ENCODE measurements around the gene HTR4.

HTR4 gene

GRCh38 chr5:148466236-148466580 is 188.1 kb downstream of the HTR4 start:
- no peaks in the 10 kb centered on the region for H3K36me3 ChIP-seq
- H3K27ac ChIP-seq: no peak overlapping the region
- H3K4me3 ChIP-seq (ENCODE audit: low read depth, low read length): no peak overlapping the region
- H3K9me3 ChIP-seq (ENCODE audit: severe bottlenecking): no peaks in the 10 kb centered on the region
- TF ChIP-seq CTCF (IDR thresholded peaks at IDR 0.05; ENCODE audit: low read depth, low read length): no peak
- H3K27me3 ChIP-seq (ENCODE audit: insufficient read depth, low read depth, severe bottlenecking): no peaks in the 10 kb centered on the region
- DNase-seq: no peak

- DNase-seq: no peak
- no peak overlapping the region for H3K27ac ChIP-seq
- H3K36me3 ChIP-seq: no peaks in the 10 kb centered on the region
- H3K4me3 ChIP-seq (ENCODE audit: low read depth, low read length): no peak overlapping the region
- H3K27me3 ChIP-seq (ENCODE audit: insufficient read depth, low read depth, severe bottlenecking): no peaks in the 10 kb centered on the region
- TF ChIP-seq CTCF (IDR thresholded peaks at IDR 0.05; ENCODE audit: low read depth, low read length): no peak
- H3K9me3 ChIP-seq (ENCODE audit: severe bottlenecking): no peaks in the 10 kb centered on the region
Measured at GRCh38 chr5:148465381-148466235, 188.7 kb downstream of the HTR4 start.

- no peaks in the 10 kb centered on the region for H3K36me3 ChIP-seq
- no peak for TF ChIP-seq CTCF (IDR thresholded peaks at IDR 0.05; ENCODE audit: low read depth, low read length)
- H3K9me3 ChIP-seq (ENCODE audit: severe bottlenecking): no peaks in the 10 kb centered on the region
- H3K4me3 ChIP-seq (ENCODE audit: low read depth, low read length): no peak overlapping the region
- H3K27ac ChIP-seq: no peak overlapping the region
- DNase-seq: no peak
- no peaks in the 10 kb centered on the region for H3K27me3 ChIP-seq (ENCODE audit: insufficient read depth, low read depth, severe bottlenecking)
Measured at GRCh38 chr5:148459669-148460068, 194.7 kb downstream of the HTR4 start.

GRCh38 chr5:148458036-148458888 is 196.1 kb downstream of the HTR4 start:
- Histone ChIP-seq H3K36me3 (no peaks in the 10 kb centered on the region), H3K27me3 (ENCODE audit: insufficient read depth, low read depth, severe bottlenecking) (no peaks in the 10 kb centered on the region), H3K9me3 (ENCODE audit: severe bottlenecking) (no peaks in the 10 kb centered on the region), H3K27ac (no peak overlapping the region), H3K4me3 (ENCODE audit: low read depth, low read length) (no peak overlapping the region)
- no peak for DNase-seq
- no peak for TF ChIP-seq CTCF (IDR thresholded peaks at IDR 0.05; ENCODE audit: low read depth, low read length)

GRCh38 chr5:148457183-148457620 is 197.1 kb downstream of the HTR4 start:
- no peak overlapping the region for H3K27ac ChIP-seq
- TF ChIP-seq CTCF (IDR thresholded peaks at IDR 0.05; ENCODE audit: low read depth, low read length): peak; percentile 31; the same call in 1 of the 2 replicates
- H3K9me3 ChIP-seq (ENCODE audit: severe bottlenecking): no peaks in the 10 kb centered on the region
- no peaks in the 10 kb centered on the region for H3K27me3 ChIP-seq (ENCODE audit: insufficient read depth, low read depth, severe bottlenecking)
- H3K4me3 ChIP-seq (ENCODE audit: low read depth, low read length): no peak overlapping the region
- peak; percentile 20 for DNase-seq
- H3K36me3 ChIP-seq: no peaks in the 10 kb centered on the region
